ENCODE results near the gene C12orf43.

Gene C12orf43

DNA sequence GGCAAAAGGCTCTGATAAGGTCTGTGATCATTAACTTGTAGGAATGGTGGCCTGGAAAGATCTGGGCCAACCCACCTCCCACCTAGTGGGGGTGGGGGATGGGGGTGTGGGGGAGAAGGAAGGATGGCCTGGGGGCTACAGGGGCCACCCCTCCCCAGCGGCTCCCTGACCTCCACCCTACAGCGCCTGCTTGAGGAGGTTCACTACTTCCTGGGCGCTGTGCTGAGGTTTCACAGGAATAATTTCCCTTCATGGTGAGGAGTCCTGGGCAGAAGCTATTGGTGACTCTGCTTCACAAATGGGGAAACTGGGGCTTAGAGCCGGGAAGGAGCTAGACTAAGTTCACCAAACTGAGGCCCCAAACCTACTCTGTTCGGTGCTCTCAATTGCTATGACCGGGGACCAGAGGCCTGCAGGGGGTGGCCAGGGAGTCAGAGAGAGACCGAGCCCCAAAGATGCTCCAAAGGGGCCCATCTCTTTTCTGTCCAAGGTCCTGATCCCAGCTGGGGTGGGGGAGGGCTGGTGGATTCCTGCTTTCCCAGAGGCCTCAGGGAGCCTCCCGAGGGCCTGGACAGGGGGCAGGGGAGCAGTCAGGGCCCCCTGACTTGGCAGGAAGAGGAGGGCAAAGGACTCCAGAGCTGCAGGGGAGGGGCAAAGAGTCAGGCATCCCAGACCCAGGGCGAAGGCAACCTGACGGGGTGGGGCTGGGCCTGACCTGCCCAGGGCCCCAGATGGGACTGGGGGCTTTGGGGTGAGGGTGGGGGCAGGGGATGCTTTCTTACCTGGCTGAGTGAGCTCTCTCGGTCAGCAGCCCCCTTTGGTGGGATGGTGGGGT is 36.2 kb downstream of the C12orf43 start:
- Histone ChIP-seq H3K27ac (ENCODE audit: insufficient read depth, low read length, poor library complexity, severe bottlenecking) (no peak overlapping the region), H3K36me3 (ENCODE audit: control insufficient read depth, insufficient read depth, low read length) (no peaks in the 10 kb centered on the region), H3K9me3 (ENCODE audit: control insufficient read depth, low read length) (no peaks in the 10 kb centered on the region), H3K27me3 (replicated peaks; ENCODE audit: control insufficient read depth, insufficient read depth, low read length, poor library complexity, severe bottlenecking) (no peaks in the 10 kb centered on the region), H3K4me3 (ENCODE audit: insufficient read depth, low read depth, low read length, poor library complexity, severe bottlenecking) (no peak overlapping the region), H3K4me1 (ENCODE audit: control insufficient read depth, insufficient read depth, low read length, poor library complexity, severe bottlenecking) (no peaks in the 10 kb centered on the region)
- no peak for DNase-seq

DNA sequence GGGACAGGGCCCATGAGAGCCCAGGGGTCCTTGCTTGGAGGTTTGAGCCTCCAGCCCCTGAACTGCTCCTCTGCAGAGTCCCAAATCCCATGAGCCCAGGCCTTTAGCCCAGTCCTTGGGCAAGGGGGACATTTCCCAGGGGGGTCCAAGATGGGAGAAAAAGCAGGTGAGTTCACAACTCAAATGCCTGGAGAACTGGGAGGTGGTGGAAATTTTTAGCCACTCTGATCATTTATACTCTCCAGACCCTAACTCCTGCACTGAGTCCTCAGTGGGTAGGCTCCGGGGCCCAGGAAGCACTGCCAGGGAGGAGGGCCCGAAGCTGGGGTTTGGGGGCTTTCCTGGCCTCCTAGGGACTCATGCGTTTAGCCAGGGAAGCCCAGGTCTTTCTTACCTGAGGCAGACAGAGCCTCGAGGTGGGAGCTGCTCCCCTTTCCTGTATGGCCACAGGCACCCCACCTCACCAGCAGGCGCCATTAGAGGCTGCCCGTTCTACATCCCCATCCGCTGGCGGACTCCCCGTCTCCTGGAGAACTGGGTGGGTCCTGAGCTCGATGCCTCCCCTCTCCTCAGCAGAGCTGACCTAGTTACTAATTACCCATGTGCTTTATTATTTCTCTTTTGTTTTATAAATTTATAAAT is 36.9 kb downstream of the C12orf43 start:
- no peaks in the 10 kb centered on the region for H3K4me1 ChIP-seq (ENCODE audit: control insufficient read depth, insufficient read depth, low read length, poor library complexity, severe bottlenecking)
- H3K9me3 ChIP-seq (ENCODE audit: control insufficient read depth, low read length): no peaks in the 10 kb centered on the region
- H3K27me3 ChIP-seq (replicated peaks; ENCODE audit: control insufficient read depth, insufficient read depth, low read length, poor library complexity, severe bottlenecking): no peaks in the 10 kb centered on the region
- no peak for DNase-seq
- no peak overlapping the region for H3K4me3 ChIP-seq (ENCODE audit: insufficient read depth, low read depth, low read length, poor library complexity, severe bottlenecking)
- H3K27ac ChIP-seq (ENCODE audit: insufficient read depth, low read length, poor library complexity, severe bottlenecking): no peak overlapping the region
- no peaks in the 10 kb centered on the region for H3K36me3 ChIP-seq (ENCODE audit: control insufficient read depth, insufficient read depth, low read length)

DNA sequence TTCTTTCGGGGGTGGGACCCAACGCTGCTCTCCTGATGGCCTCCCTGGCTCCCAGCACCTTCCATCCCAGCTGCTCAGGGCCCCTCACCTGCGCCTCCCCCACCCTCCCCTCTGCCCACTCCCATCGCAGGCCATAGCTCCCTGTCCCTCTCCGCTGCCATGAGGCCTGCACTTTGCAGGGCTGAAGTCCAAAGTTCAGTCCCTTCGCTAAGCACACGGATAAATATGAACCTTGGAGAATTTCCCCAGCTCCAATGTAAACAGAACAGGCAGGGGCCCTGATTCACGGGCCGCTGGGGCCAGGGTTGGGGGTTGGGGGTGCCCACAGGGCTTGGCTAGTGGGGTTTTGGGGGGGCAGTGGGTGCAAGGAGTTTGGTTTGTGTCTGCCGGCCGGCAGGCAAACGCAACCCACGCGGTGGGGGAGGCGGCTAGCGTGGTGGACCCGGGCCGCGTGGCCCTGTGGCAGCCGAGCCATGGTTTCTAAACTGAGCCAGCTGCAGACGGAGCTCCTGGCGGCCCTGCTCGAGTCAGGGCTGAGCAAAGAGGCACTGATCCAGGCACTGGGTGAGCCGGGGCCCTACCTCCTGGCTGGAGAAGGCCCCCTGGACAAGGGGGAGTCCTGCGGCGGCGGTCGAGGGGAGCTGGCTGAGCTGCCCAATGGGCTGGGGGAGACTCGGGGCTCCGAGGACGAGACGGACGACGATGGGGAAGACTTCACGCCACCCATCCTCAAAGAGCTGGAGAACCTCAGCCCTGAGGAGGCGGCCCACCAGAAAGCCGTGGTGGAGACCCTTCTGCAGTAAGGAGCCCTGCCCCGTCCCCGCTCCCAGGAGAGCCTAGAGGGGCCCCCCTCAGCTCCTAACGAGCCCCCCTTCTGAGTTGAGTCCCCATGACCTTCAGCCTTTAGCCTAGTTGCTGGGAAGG is 37.7 kb downstream of the C12orf43 start, which contains the start of gene HNF1A:
Gene HNF1A (plus strand): TSS at position 248 of the 924 bp plus-strand sequence. CDS start 226 bp downstream, at position 474.
- Histone ChIP-seq H3K27me3 (replicated peaks; ENCODE audit: control insufficient read depth, insufficient read depth, low read length, poor library complexity, severe bottlenecking) (no peaks in the 10 kb centered on the region), H3K4me1 (ENCODE audit: control insufficient read depth, insufficient read depth, low read length, poor library complexity, severe bottlenecking) (no peaks in the 10 kb centered on the region), H3K4me3 (ENCODE audit: insufficient read depth, low read depth, low read length, poor library complexity, severe bottlenecking) (no peak within 1 kb of the TSS), H3K36me3 (ENCODE audit: control insufficient read depth, insufficient read depth, low read length) (no peaks in the 10 kb centered on the region), H3K27ac (ENCODE audit: insufficient read depth, low read length, poor library complexity, severe bottlenecking) (no peak within 1 kb of the TSS), H3K9me3 (ENCODE audit: control insufficient read depth, low read length) (no peaks in the 10 kb centered on the region)
- DNase-seq: no peak

DNA sequence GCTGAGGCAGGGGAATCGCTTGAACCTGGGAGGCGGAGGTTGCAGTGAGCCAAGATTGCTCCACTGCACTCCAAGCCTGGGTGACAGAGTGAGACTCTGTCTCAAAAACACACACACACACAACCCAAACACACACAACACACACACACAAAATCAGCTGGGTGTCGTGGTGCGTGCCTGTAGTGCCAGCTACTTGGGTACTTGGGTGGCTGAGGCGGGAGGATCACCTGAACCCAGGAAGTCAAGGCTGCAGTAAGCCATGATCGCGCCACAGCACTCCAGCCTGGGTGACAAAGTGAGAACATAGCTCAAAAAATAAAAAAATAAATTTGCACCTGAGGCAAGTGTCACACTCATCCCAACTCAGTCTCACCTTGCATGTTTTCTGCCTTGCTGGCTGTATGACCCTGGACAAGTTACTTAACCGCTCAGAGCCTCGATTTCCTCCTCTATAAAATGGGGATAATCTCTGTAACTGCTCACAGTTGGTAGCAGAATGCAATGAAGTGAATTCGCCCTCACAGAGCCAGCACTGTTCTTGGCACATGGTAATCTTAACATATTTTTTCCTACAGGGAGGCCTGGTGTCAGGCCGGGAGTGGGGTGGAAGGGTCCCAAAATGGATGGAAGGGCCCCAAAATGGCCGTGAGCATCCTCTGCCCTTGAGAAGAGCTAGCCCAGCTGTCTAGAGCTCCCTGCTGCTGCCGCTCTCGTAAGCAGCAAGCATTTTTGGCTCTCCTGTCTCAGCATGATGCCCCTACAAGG is 38.6 kb downstream of the C12orf43 start:
- H3K4me1 ChIP-seq (ENCODE audit: control insufficient read depth, insufficient read depth, low read length, poor library complexity, severe bottlenecking): no peaks in the 10 kb centered on the region
- no peak overlapping the region for H3K4me3 ChIP-seq (ENCODE audit: insufficient read depth, low read depth, low read length, poor library complexity, severe bottlenecking)
- H3K9me3 ChIP-seq (ENCODE audit: control insufficient read depth, low read length): no peaks in the 10 kb centered on the region
- no peak overlapping the region for H3K27ac ChIP-seq (ENCODE audit: insufficient read depth, low read length, poor library complexity, severe bottlenecking)
- no peak for DNase-seq
- H3K27me3 ChIP-seq (replicated peaks; ENCODE audit: control insufficient read depth, insufficient read depth, low read length, poor library complexity, severe bottlenecking): no peaks in the 10 kb centered on the region
- H3K36me3 ChIP-seq (ENCODE audit: control insufficient read depth, insufficient read depth, low read length): no peaks in the 10 kb centered on the region

DNA sequence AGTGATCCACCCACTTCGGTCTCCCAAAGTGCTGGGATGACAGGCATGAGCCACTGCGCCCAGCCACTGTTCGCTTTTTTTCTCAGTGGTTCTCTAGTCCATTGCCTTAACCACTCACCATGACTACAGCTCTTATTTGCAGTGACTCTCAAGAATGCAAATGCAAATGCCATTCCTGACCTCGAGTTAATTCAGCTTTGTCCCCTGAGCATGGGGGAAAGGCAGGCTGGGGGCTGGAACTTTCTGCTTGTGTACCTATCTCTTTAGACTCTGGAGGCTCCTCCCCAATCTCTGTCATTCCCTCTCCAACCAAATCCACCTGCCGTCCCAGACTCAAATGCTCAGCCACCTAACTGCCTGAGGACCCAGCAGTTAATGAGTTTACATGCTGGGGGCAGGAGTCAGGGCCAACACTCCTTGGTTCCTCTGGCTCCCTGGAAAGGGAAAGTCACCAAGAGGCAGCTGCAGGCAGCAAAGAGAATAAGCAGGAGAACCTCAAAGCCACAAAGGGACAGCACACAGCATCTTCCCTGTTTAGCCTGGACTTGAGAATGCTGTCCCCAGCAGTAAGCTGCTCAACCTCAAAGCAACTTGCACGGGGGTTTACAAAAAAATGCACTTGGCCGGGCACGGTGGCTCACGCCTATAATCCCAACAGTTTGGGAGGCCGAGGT is 43.3 kb downstream of the C12orf43 start:
- no peaks in the 10 kb centered on the region for H3K27me3 ChIP-seq (replicated peaks; ENCODE audit: control insufficient read depth, insufficient read depth, low read length, poor library complexity, severe bottlenecking)
- H3K27ac ChIP-seq (ENCODE audit: insufficient read depth, low read length, poor library complexity, severe bottlenecking): no peak overlapping the region
- DNase-seq: no peak

DNA sequence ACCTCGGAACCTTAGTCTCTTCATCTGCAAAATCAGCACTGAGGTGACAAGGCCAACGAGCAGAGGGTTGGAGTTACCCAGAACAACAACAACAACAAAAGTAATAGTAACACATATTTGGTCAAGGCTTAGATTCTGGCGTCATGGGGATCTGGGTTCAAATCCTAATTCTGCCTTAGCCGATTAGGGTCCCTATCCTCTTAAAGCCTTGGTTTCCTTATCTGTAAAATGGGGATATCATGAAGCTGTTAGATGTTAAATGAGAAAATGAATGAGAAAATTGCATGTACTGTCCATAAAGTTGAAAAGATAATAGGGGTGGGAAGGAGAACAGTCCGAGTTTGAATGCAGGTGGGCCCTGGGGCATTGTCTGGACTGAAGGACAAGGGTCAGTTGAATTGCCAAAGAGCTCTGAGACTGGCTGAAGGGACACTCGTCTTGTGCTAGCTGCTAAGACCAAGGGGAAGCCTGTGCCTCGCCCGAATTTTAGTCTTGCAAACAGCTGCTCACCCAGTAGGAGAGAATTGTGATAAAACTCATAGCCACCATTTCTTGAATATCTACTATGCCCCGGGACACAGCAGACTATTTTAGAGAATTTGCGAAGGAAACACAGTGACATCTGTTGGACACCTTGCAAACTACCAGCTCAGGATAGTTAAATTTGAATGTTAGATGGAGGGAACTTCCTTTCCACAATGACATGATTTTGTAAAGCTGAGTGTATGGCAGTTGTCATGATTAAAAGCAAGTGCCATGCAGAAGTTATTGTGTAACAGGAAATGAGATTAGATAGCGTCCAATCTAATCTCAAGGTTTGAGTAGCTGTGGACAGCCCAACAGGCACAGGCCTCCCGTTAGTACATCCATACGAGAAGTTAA is 44.7 kb downstream of the C12orf43 start:
- H3K4me3 ChIP-seq (ENCODE audit: insufficient read depth, low read depth, low read length, poor library complexity, severe bottlenecking): no peak overlapping the region
- peak in 1 of 3 donors; percentile 12 for DNase-seq

More for the DNA sequence above, 43.3 kb downstream of the C12orf43 start:
- H3K4me1 ChIP-seq (ENCODE audit: control insufficient read depth, insufficient read depth, low read length, poor library complexity, severe bottlenecking): no peaks in the 10 kb centered on the region
- H3K4me3 ChIP-seq (ENCODE audit: insufficient read depth, low read depth, low read length, poor library complexity, severe bottlenecking): no peak overlapping the region
- H3K9me3 ChIP-seq (ENCODE audit: control insufficient read depth, low read length): no peaks in the 10 kb centered on the region
- no peaks in the 10 kb centered on the region for H3K36me3 ChIP-seq (ENCODE audit: control insufficient read depth, insufficient read depth, low read length)

DNA sequence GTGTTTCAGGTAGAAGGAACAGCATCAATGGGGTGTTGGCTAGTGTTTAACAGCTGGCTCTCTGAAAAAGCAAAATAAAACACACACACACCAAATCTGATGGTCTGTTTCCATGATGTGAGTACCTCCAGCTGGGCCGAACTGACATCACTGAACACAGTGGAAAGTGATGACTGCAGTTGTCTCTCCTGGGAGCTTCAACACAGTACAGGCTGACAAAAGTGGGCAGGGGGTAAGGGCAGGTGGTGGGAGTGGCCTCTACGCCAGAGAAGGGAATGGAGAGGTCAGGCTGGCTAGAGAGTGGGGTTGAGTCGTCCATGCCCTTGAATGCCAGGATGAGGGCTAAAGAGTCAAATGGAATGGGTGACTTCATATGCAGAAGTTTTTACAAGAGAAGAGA is 46.0 kb downstream of the C12orf43 start:
- H3K4me1 ChIP-seq (ENCODE audit: control insufficient read depth, insufficient read depth, low read length, poor library complexity, severe bottlenecking): no peaks in the 10 kb centered on the region
- DNase-seq: no peak
- H3K9me3 ChIP-seq (ENCODE audit: control insufficient read depth, low read length): no peaks in the 10 kb centered on the region
- H3K36me3 ChIP-seq (ENCODE audit: control insufficient read depth, insufficient read depth, low read length): no peaks in the 10 kb centered on the region
- no peak overlapping the region for H3K27ac ChIP-seq (ENCODE audit: insufficient read depth, low read length, poor library complexity, severe bottlenecking)
- no peak overlapping the region for H3K4me3 ChIP-seq (ENCODE audit: insufficient read depth, low read depth, low read length, poor library complexity, severe bottlenecking)
- no peaks in the 10 kb centered on the region for H3K27me3 ChIP-seq (replicated peaks; ENCODE audit: control insufficient read depth, insufficient read depth, low read length, poor library complexity, severe bottlenecking)

More for the DNA sequence above, 44.7 kb downstream of the C12orf43 start:
- Histone ChIP-seq H3K27me3 (replicated peaks; ENCODE audit: control insufficient read depth, insufficient read depth, low read length, poor library complexity, severe bottlenecking) (no peaks in the 10 kb centered on the region), H3K4me1 (ENCODE audit: control insufficient read depth, insufficient read depth, low read length, poor library complexity, severe bottlenecking) (no peaks in the 10 kb centered on the region), H3K9me3 (ENCODE audit: control insufficient read depth, low read length) (no peaks in the 10 kb centered on the region), H3K36me3 (ENCODE audit: control insufficient read depth, insufficient read depth, low read length) (no peaks in the 10 kb centered on the region), H3K27ac (ENCODE audit: insufficient read depth, low read length, poor library complexity, severe bottlenecking) (no peak overlapping the region)

DNA sequence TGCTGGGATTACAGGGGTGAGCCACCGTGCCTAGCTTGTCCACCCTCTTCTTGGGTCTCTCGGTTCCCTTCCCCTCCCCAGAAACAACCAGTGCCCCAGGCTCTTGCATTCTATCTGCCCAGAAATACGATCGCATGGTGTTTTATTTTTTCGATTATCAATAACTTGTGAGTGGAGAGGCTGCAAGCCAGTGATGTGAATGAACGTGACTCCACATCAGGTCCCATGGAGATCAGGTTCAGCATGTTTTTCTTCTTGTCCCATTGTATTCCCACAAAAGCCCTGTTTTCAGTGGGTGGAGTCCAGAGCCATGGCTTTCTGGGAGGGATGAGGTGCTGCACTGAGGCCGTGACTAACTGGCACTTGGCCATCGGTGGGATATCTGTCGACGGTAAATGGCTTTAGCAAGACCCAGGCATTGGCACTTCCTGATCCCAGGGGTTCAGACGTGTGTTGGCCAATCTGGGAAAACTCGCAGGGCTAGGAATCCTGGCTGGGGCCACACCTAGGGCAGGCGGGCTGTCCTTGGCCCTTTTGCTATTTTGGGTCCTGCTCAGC is 50.7 kb downstream of the C12orf43 start:
- H3K9me3 ChIP-seq (ENCODE audit: control insufficient read depth, low read length): no peaks in the 10 kb centered on the region
- H3K27me3 ChIP-seq (replicated peaks; ENCODE audit: control insufficient read depth, insufficient read depth, low read length, poor library complexity, severe bottlenecking): no peaks in the 10 kb centered on the region
- H3K4me1 ChIP-seq (ENCODE audit: control insufficient read depth, insufficient read depth, low read length, poor library complexity, severe bottlenecking): no peaks in the 10 kb centered on the region
- no peak for DNase-seq
- H3K27ac ChIP-seq (ENCODE audit: insufficient read depth, low read length, poor library complexity, severe bottlenecking): no peak overlapping the region
- no peak overlapping the region for H3K4me3 ChIP-seq (ENCODE audit: insufficient read depth, low read depth, low read length, poor library complexity, severe bottlenecking)
- no peaks in the 10 kb centered on the region for H3K36me3 ChIP-seq (ENCODE audit: control insufficient read depth, insufficient read depth, low read length)

Data from effector memory CD4-positive, alpha-beta T cell (primary cell).